Colonic mucosa (tissue), 4 donors: ENCODE measurements around the gene PGM3. TPM values are rescaled to one million over a fixed set of nuclear protein-coding genes. Genes with fewer than 3 reads are reported as not detected.

Experiments
- DNase-seq: peaks from one replicate; pipeline ENCODE4 v3.0.0-alpha.2; 2020
- H3K27ac ChIP-seq: fragments of 200-600 bp; one replicate; pipeline ENCODE4 v1.8.0; 2021
- H3K27me3 ChIP-seq: fragments of 200-600 bp; one replicate; pipeline ENCODE4 v1.8.0; 2021
- H3K36me3 ChIP-seq: fragments of 200-600 bp; one replicate; pipeline ENCODE4 v1.8.0; 2021
- H3K4me1 ChIP-seq: fragments of 200-600 bp; one replicate; pipeline ENCODE4 v1.8.0; 2021; ENCODE audit warnings: mild to moderate bottlenecking
- H3K4me3 ChIP-seq: fragments of 200-600 bp; one replicate; pipeline ENCODE4 v1.8.0; 2021
- H3K9ac ChIP-seq, 2 donors: one replicate each; pipeline ENCODE4 v1.7.0; 2013; ENCODE audit warnings: control low read depth in 2 of 2, low read depth in 2 of 2, low read length in 2 of 2
- H3K9me3 ChIP-seq: fragments of 200-600 bp; one replicate; pipeline ENCODE4 v1.8.0; 2021
- CTCF ChIP-seq: fragments of 200-600 bp; IDR thresholded peaks from one replicate; pipeline ENCODE4 v1.8.0; 2022; ENCODE audit warnings: antibody characterized with exemption, mild to moderate bottlenecking
- intact Hi-C: fragments of 100-400 bp; cut with DNase I; formaldehyde crosslinking; loops from one replicate; pipeline ENCODE4 v1.14.1; 2022
- total RNA-seq, 2 donors: library from RNA; stranded (reverse); fragmentation: NEBNext Ultra II Directional in 1 of 2; extraction: Animal tissue kit (Norgen Biotek cat#: 25700) in 1 of 2; gene quantifications; one replicate each; pipeline ENCODE4 v1.2.1, GENCODE V29; 2021
- donor health status: healthy.
- donor health status: DM: no; HTN: no; CAD: no.
- donor health status: DM: no; HTN: no; CAD: no.

PGM3 gene
- total RNA-seq, 2 donors from 2014 or later, result 52.8 to 57.0 TPM

- Histone ChIP-seq H3K27me3 (no peaks in the 10 kb centered on the region), H3K4me3 (no peak overlapping the region), H3K4me1 (no peaks in the 10 kb centered on the region), H3K27ac (no peak overlapping the region), H3K9me3 (no peaks in the 10 kb centered on the region), H3K36me3 (peaks cover 9% of the 10 kb centered on the region), H3K9ac (no peak overlapping the region)
- intact Hi-C loops, result no loop called here
- no peak for DNase-seq
- no peak for TF ChIP-seq CTCF
These were observed 65.8 kb downstream of the PGM3 start for GRCh38 chr6:83127258-83127657.

GRCh38 chr6:83126807-83127206, 66.3 kb downstream of the PGM3 start:
- H3K27me3 ChIP-seq, result no peaks in the 10 kb centered on the region
- H3K9me3 ChIP-seq, result no peaks in the 10 kb centered on the region
- DNase-seq, result no peak
- peaks cover 9% of the 10 kb centered on the region for H3K36me3 ChIP-seq
- intact Hi-C loops, result no loop called here
- no peak overlapping the region for H3K4me3 ChIP-seq
- H3K4me1 ChIP-seq, result no peaks in the 10 kb centered on the region
- H3K27ac ChIP-seq, result no peak overlapping the region
- TF ChIP-seq CTCF, result no peak
- no peak overlapping the region for H3K9ac ChIP-seq

GRCh38 chr6:83126223-83126622, 66.8 kb downstream of the PGM3 start:
- no peaks in the 10 kb centered on the region for H3K27me3 ChIP-seq
- intact Hi-C loops, result no loop called here
- no peak overlapping the region for H3K4me3 ChIP-seq
- DNase-seq, result no peak
- no peak overlapping the region for H3K27ac ChIP-seq
- H3K36me3 ChIP-seq, result peaks cover 9% of the 10 kb centered on the region
- no peaks in the 10 kb centered on the region for H3K9me3 ChIP-seq
- H3K9ac ChIP-seq, result no peak overlapping the region
- H3K4me1 ChIP-seq, result no peaks in the 10 kb centered on the region
- TF ChIP-seq CTCF, result no peak

GRCh38 chr6:83125425-83125824, 67.6 kb downstream of the PGM3 start:
- no peak for DNase-seq
- Histone ChIP-seq H3K27ac (no peak overlapping the region), H3K9me3 (no peaks in the 10 kb centered on the region), H3K4me1 (no peaks in the 10 kb centered on the region), H3K27me3 (no peaks in the 10 kb centered on the region), H3K4me3 (no peak overlapping the region), H3K36me3 (peaks cover 9% of the 10 kb centered on the region), H3K9ac (no peak overlapping the region)
- no peak for TF ChIP-seq CTCF
- intact Hi-C loops, result no loop called here

- no peak overlapping the region for H3K9ac ChIP-seq
- no peaks in the 10 kb centered on the region for H3K27me3 ChIP-seq
- H3K36me3 ChIP-seq, result peaks cover 8% of the 10 kb centered on the region
- no peak for TF ChIP-seq CTCF
- intact Hi-C loops, result no loop called here
- no peaks in the 10 kb centered on the region for H3K4me1 ChIP-seq
- H3K4me3 ChIP-seq, result no peak overlapping the region
- no peaks in the 10 kb centered on the region for H3K9me3 ChIP-seq
- DNase-seq, result no peak
- H3K27ac ChIP-seq, result no peak overlapping the region
These were observed 68.5 kb downstream of the PGM3 start for GRCh38 chr6:83124553-83124952.
